Large intestine (tissue), 3 donors: ENCODE data around the gene SPRR1A. TPM values are rescaled to one million over a fixed set of nuclear protein-coding genes. Genes with fewer than 3 reads are reported as not detected.

Experiments used
- DNase-seq, 2 donors: peaks; one replicate each; pipeline versions ENCODE4 v3.0.0 to v3.0.0-alpha.2; 2013
- H3K27ac ChIP-seq: one replicate; pipeline ENCODE4 v1.5.1; 2013; ENCODE audit warnings: low read length
- H3K27me3 ChIP-seq: 2 replicates; pipeline ENCODE4 v1.6.1; 2013; ENCODE audit warnings: low read length; ENCODE audit not compliant: control insufficient read depth, insufficient read depth
- H3K36me3 ChIP-seq: 2 replicates; pipeline ENCODE4 v1.6.1; 2013; ENCODE audit warnings: low read length; ENCODE audit not compliant: control insufficient read depth, insufficient read depth
- H3K4me1 ChIP-seq: one replicate; pipeline ENCODE4 v1.6.1; 2013; ENCODE audit warnings: low read length; ENCODE audit not compliant: control insufficient read depth, insufficient read depth
- H3K4me3 ChIP-seq: one replicate; pipeline ENCODE4 v1.5.1; 2013; ENCODE audit warnings: low read length
- H3K9me3 ChIP-seq: one replicate; pipeline ENCODE4 v1.6.1; 2013; ENCODE audit warnings: mild to moderate bottlenecking, low read depth, low read length, moderate library complexity; ENCODE audit not compliant: control insufficient read depth
- WGBS: methylation state at CpG from one replicate; pipeline ENCODE4 v1.1.5; 2013; ENCODE audit warnings: low lambda C conversion rate; ENCODE audit not compliant: insufficient coverage; 5-methylcytosine and 5-hydroxymethylcytosine counted together
- polyA plus RNA-seq: library from polyadenylated mRNA; unstranded; fragments of 120-200 nt; gene quantifications from one replicate; pipeline ENCODE4 v1.2.1, GENCODE V29; 2013

SPRR1A gene
- polyA plus RNA-seq, 1 donor = not detected

GRCh38 chr1:153025797-153026196 is 41.9 kb downstream of the SPRR1A start:
- WGBS = 100% methylated on average over 1 of the region's 1 CpG
- Histone ChIP-seq H3K4me1 (no peaks in the 10 kb centered on the region), H3K27ac (no peak overlapping the region), H3K9me3 (no peaks in the 10 kb centered on the region), H3K27me3 (no peaks in the 10 kb centered on the region), H3K4me3 (no peak overlapping the region), H3K36me3 (no peaks in the 10 kb centered on the region)
- no peak for DNase-seq

- H3K36me3 ChIP-seq = no peaks in the 10 kb centered on the region
- WGBS = no CpG with 5 or more reads among the region's 1 CpG
- H3K27ac ChIP-seq = no peak overlapping the region
- no peaks in the 10 kb centered on the region for H3K9me3 ChIP-seq
- no peak overlapping the region for H3K4me3 ChIP-seq
- no peak for DNase-seq
- H3K27me3 ChIP-seq = no peaks in the 10 kb centered on the region
- no peaks in the 10 kb centered on the region for H3K4me1 ChIP-seq
Measured at GRCh38 chr1:153028766-153029165, 44.9 kb downstream of the SPRR1A start.

GRCh38 chr1:153030895-153031294 is 47.0 kb downstream of the SPRR1A start, which contains the start of gene SPRR1B:
TSS of gene SPRR1B (plus strand) at chr1:153031203. CDS start at chr1:153032346, 1,143 bp downstream.
- no peak within 1 kb of the TSS for H3K4me3 ChIP-seq
- H3K9me3 ChIP-seq = no peaks in the 10 kb centered on the region
- no peaks in the 10 kb centered on the region for H3K36me3 ChIP-seq
- no peak within 1 kb of the TSS for H3K27ac ChIP-seq
- no peaks in the 10 kb centered on the region for H3K27me3 ChIP-seq
- H3K4me1 ChIP-seq = no peaks in the 10 kb centered on the region
- no peak for DNase-seq

GRCh38 chr1:153032073-153032472 is 48.2 kb downstream of the SPRR1A start:
- H3K4me3 ChIP-seq = no peak overlapping the region

GRCh38 chr1:153032677-153033308 is 48.9 kb downstream of the SPRR1A start:
- H3K27me3 ChIP-seq = no peaks in the 10 kb centered on the region
- no peaks in the 10 kb centered on the region for H3K4me1 ChIP-seq
- H3K4me3 ChIP-seq = no peak overlapping the region
- H3K27ac ChIP-seq = no peak overlapping the region
- H3K9me3 ChIP-seq = no peaks in the 10 kb centered on the region
- H3K36me3 ChIP-seq = no peaks in the 10 kb centered on the region
- peak; percentile 2 to 5 for DNase-seq
- WGBS = no CpG with 5 or more reads among the region's 3 CpGs

More at GRCh38 chr1:153032073-153032472, 48.2 kb downstream of the SPRR1A start:
- no peaks in the 10 kb centered on the region for H3K9me3 ChIP-seq
- H3K36me3 ChIP-seq = no peaks in the 10 kb centered on the region
- H3K27ac ChIP-seq = no peak overlapping the region
- H3K4me1 ChIP-seq = no peaks in the 10 kb centered on the region
- H3K27me3 ChIP-seq = no peaks in the 10 kb centered on the region
- no peak for DNase-seq

- Histone ChIP-seq H3K36me3 (no peaks in the 10 kb centered on the region), H3K4me1 (no peaks in the 10 kb centered on the region), H3K27me3 (no peaks in the 10 kb centered on the region), H3K9me3 (no peaks in the 10 kb centered on the region), H3K27ac (no peak overlapping the region), H3K4me3 (no peak overlapping the region)
- DNase-seq = peak; percentile 3 to 12
- WGBS = no CpG with 5 or more reads among the region's 1 CpG
Measured at GRCh38 chr1:153035211-153035610, 51.3 kb downstream of the SPRR1A start.

Other genes starting within 250 kb of the SPRR1A start
- gene KPRP, start 226.1 kb upstream of the SPRR1A start, polyA plus RNA-seq = not detected
- not detected for gene LCE1F, start 208.9 kb upstream of the SPRR1A start, polyA plus RNA-seq
- not detected for gene LCE1E, start 197.8 kb upstream of the SPRR1A start, polyA plus RNA-seq
- gene LCE1D, start 187.4 kb upstream of the SPRR1A start, polyA plus RNA-seq = not detected
- not detected for gene LCE1C, start 177.4 kb upstream of the SPRR1A start, polyA plus RNA-seq
- gene LCE1B, start 172.1 kb upstream of the SPRR1A start, polyA plus RNA-seq = not detected
- not detected for gene LCE1A, start 156.6 kb upstream of the SPRR1A start, polyA plus RNA-seq
- not detected for gene LCE6A, start 141.2 kb upstream of the SPRR1A start, polyA plus RNA-seq
- gene LCE7A, start 124.1 kb upstream of the SPRR1A start, polyA plus RNA-seq = not detected
- not detected for gene SMCP, start 105.8 kb upstream of the SPRR1A start, polyA plus RNA-seq
- not detected for gene IVL, start 75.5 kb upstream of the SPRR1A start, polyA plus RNA-seq
- gene SPRR5, start 36.9 kb upstream of the SPRR1A start, polyA plus RNA-seq = not detected
- gene SPRR4, start 13.4 kb upstream of the SPRR1A start, polyA plus RNA-seq = not detected
- gene SPRR3, start 17.7 kb downstream of the SPRR1A start, polyA plus RNA-seq = not detected
- not detected for gene SPRR1B, start 47.1 kb downstream of the SPRR1A start, polyA plus RNA-seq
- not detected for gene SPRR2D, start 57.0 kb downstream of the SPRR1A start, polyA plus RNA-seq
- not detected for gene SPRR2A, start 73.4 kb downstream of the SPRR1A start, polyA plus RNA-seq
- not detected for gene SPRR2B, start 87.5 kb downstream of the SPRR1A start, polyA plus RNA-seq
- not detected for gene SPRR2E, start 110.4 kb downstream of the SPRR1A start, polyA plus RNA-seq
- 1.3 TPM for gene SPRR2F, start 129.4 kb downstream of the SPRR1A start, polyA plus RNA-seq
- gene SPRR2G, start 166.8 kb downstream of the SPRR1A start, polyA plus RNA-seq = not detected
- gene LELP1, start 219.3 kb downstream of the SPRR1A start, polyA plus RNA-seq = not detected
- gene PRR9, start 233.5 kb downstream of the SPRR1A start, polyA plus RNA-seq = 0.06 TPM